Stomach smooth muscle (tissue), 2 donors: ENCODE data around the gene EPHA5.

Experiments
- H3K27ac ChIP-seq: one replicate; pipeline ENCODE4 v1.7.0; 2013; ENCODE audit warnings: mild to moderate bottlenecking, low read length, inconsistent platforms
- H3K27me3 ChIP-seq, 2 donors: one replicate each; pipeline ENCODE4 v1.7.0; 2013; ENCODE audit warnings: low read length in 2 of 2; ENCODE audit not compliant: insufficient read depth in 2 of 2, control insufficient read depth in 1 of 2
- H3K36me3 ChIP-seq, 2 donors: one replicate each; pipeline ENCODE4 v1.7.0; 2013; ENCODE audit warnings: low read length in 2 of 2; ENCODE audit not compliant: control insufficient read depth in 2 of 2, insufficient read depth in 2 of 2
- H3K4me1 ChIP-seq: one replicate; pipeline ENCODE4 v1.7.0; 2013; ENCODE audit warnings: low read length; ENCODE audit not compliant: control insufficient read depth, insufficient read depth
- H3K4me3 ChIP-seq, 2 donors: one replicate each; pipeline ENCODE4 v1.7.0; 2013; ENCODE audit warnings: low read length in 2 of 2
- H3K9ac ChIP-seq, 2 donors: one replicate each; pipeline ENCODE4 v1.7.0; 2013; ENCODE audit warnings: low read length in 2 of 2, mild to moderate bottlenecking in 1 of 2
- H3K9me3 ChIP-seq, 2 donors: one replicate each; pipeline ENCODE4 v1.7.0; 2013; ENCODE audit warnings: low read length in 2 of 2; ENCODE audit not compliant: control insufficient read depth in 2 of 2
- donor health status: healthy.
- donor health status: Pancreatic carcinoma.

The EPHA5 gene

DNA sequence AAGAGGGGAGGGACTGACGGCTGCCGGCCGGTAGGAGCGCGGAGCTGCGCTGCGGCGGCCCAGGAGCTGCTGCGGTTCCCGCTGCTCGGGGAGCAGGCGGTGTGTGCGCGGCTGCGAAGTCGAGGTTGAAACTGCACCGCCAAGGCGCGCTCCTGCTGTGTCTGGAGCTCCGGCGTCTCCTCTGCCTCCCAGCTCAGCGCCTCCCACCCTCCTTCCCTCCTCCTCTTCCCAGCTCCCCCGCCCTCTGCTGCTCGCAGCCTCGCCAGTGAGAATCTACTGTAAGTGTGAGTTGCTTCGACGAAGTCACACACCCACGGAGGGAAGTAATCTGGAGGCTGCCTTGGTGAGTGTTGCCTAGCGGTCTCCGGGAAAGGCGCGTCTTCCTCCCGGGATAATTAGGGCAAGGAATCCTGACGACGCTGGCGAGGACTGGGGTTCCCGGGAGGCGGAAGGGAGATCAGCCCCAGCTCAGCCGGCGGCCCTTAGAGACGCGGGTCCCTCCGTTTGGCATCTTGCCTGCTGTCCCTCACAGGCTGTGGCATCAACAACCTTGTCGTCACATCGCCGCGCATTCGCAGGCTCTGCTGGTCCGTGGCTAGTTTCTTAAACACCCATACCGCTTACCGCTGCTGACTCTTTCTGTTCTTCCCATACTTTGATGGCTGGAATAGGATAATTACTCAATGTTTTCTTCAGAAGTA is at the start of gene EPHA5:
Gene EPHA5 (minus strand): TSS at position 159 of the 701 bp plus-strand sequence. CDS start 747 bp downstream, outside the sequence.
- Histone ChIP-seq H3K9me3 (no peaks in the 10 kb centered on the region), H3K4me1 (peaks cover 19% of the 10 kb centered on the region), H3K36me3 (no peaks in the 10 kb centered on the region), H3K4me3 (peak within 1 kb of the TSS; percentile 71 to 85), H3K27ac (no peak within 1 kb of the TSS), H3K27me3 (peaks cover 25 to 26% of the 10 kb centered on the region in 2 donors), H3K9ac (peak within 1 kb of the TSS in 1 of 2 donors; percentile 56)

DNA sequence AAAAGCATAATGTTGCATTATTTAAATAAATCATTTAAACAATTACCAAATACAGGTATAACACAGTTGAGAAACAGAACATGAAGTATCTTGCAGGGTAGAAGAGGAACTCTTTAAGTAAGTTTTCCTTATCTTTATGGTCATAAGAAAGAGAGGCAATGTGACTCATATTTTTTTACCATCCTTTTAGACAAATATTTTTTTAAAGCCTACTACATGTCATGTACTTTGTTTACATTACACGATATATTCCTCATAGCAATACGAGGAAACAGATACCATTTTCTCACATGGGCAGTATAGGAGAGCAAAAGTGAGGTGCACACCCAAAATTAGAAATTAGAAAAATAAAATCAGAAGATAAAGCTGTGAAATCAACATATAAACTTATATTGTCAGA is 49.3 kb upstream of the EPHA5 start:
- H3K27ac ChIP-seq, result no peak overlapping the region
- no peak overlapping the region for H3K9ac ChIP-seq
- no peaks in the 10 kb centered on the region for H3K4me1 ChIP-seq
- H3K4me3 ChIP-seq, result no peak overlapping the region
- no peaks in the 10 kb centered on the region for H3K27me3 ChIP-seq
- H3K9me3 ChIP-seq, result no peaks in the 10 kb centered on the region
- H3K36me3 ChIP-seq, result no peaks in the 10 kb centered on the region

- H3K4me3 ChIP-seq, result no peak overlapping the region
- no peaks in the 10 kb centered on the region for H3K36me3 ChIP-seq
- no peaks in the 10 kb centered on the region for H3K4me1 ChIP-seq
- no peaks in the 10 kb centered on the region for H3K9me3 ChIP-seq
- no peak overlapping the region for H3K9ac ChIP-seq
- H3K27me3 ChIP-seq, result no peaks in the 10 kb centered on the region
- no peak overlapping the region for H3K27ac ChIP-seq
These were observed 28.3 kb upstream of the EPHA5 start for GRCh38 chr4:65698631-65699030.

GRCh38 chr4:65696436-65696835 is 26.1 kb upstream of the EPHA5 start:
- Histone ChIP-seq H3K4me3 (no peak overlapping the region), H3K9ac (no peak overlapping the region), H3K27ac (no peak overlapping the region), H3K9me3 (no peaks in the 10 kb centered on the region), H3K27me3 (no peaks in the 10 kb centered on the region), H3K4me1 (no peaks in the 10 kb centered on the region), H3K36me3 (no peaks in the 10 kb centered on the region)

DNA sequence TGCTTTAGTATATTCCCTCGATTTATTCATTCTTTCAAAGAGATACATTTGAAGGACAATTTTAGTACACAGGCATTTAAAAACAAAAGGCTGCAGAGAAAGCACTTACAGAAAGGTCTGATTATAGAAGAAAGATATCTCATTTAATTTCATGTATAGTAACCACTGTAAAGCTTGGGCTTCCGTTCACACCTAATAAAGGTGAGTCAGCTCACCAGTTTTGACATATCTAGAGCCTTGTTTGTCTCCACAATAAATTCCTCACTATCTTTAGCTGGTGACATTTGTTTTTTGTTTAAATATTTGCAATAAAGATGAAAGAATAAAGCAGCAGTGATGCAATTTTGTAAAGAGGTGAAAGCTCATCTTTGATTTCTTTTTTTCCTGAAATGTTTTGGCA is 1.1 kb upstream of the EPHA5 start:
- H3K9ac ChIP-seq, result no peak overlapping the region
- H3K9me3 ChIP-seq, result no peaks in the 10 kb centered on the region
- H3K4me1 ChIP-seq, result peaks cover 19% of the 10 kb centered on the region
- H3K27me3 ChIP-seq, result peaks cover 17 to 21% of the 10 kb centered on the region in 2 donors
- no peaks in the 10 kb centered on the region for H3K36me3 ChIP-seq
- H3K27ac ChIP-seq, result no peak overlapping the region
- H3K4me3 ChIP-seq, result no peak overlapping the region

- H3K9ac ChIP-seq, result peak overlapping the region in 1 of 2 donors; percentile 56
- no peak overlapping the region for H3K27ac ChIP-seq
- H3K27me3 ChIP-seq, result peaks cover 25 to 28% of the 10 kb centered on the region in 2 donors
These were observed 314 bp downstream of the EPHA5 start for GRCh38 chr4:65670020-65670330.

DNA sequence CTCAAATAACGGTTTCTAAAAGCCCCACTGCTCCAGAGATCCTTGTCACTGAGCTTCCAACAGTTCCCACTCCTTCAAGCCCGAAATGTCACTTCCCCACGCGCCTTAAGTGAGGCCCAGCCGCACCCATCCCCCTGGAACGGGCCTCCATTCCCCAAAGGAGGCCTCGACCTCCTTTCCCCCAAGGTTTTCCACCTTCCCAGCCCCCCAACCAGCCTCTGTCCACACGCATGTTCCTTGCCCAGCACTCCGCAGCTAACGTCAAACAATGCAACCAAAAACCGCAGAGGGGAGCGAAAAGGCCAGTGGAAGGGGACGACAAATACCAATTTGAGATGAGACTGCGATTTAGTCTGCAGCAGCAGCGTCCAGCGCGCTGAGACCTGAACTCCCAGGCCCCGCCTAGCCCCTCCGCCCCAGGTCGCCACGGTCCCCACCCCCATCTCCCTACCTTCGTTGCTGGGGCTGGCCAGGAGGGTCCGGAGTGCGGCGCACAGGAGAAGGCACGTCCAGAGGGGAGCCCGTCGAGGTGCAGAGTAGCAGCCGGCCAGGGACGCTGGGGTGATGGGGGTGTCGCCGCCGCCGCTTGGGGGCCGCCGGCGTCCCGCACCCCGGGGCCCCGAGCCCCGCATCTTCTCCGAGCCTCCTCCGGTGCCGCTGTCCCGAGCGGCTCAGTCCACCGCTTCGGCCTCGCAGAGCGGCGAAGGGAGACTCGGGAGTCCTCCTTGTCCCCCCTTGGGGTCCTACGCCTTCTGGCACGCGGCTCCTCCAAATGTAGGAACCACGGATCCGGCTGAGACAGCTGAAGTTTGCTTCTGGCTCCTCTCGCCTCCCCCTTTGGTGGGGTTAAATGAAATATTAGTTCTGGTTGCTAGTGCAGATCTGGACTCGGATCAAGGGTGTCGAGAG is 924 bp downstream of the EPHA5 start:
- Histone ChIP-seq H3K36me3 (no peaks in the 10 kb centered on the region), H3K9me3 (no peaks in the 10 kb centered on the region), H3K27me3 (peaks cover 25 to 28% of the 10 kb centered on the region in 2 donors), H3K4me3 (peak overlapping the region; percentile 71 to 85), H3K9ac (peak overlapping the region in 1 of 2 donors; percentile 56), H3K4me1 (peaks cover 19% of the 10 kb centered on the region), H3K27ac (no peak overlapping the region)

More at GRCh38 chr4:65670020-65670330, 314 bp downstream of the EPHA5 start:
- Histone ChIP-seq H3K4me3 (peak overlapping the region; percentile 71 to 85), H3K4me1 (peaks cover 19% of the 10 kb centered on the region), H3K9me3 (no peaks in the 10 kb centered on the region), H3K36me3 (no peaks in the 10 kb centered on the region)

- no peaks in the 10 kb centered on the region for H3K36me3 ChIP-seq
- H3K9me3 ChIP-seq, result no peaks in the 10 kb centered on the region
- H3K9ac ChIP-seq, result peak overlapping the region in 1 of 2 donors; percentile 47
These were observed 1.8 kb downstream of the EPHA5 start for GRCh38 chr4:65668201-65669089.

DNA sequence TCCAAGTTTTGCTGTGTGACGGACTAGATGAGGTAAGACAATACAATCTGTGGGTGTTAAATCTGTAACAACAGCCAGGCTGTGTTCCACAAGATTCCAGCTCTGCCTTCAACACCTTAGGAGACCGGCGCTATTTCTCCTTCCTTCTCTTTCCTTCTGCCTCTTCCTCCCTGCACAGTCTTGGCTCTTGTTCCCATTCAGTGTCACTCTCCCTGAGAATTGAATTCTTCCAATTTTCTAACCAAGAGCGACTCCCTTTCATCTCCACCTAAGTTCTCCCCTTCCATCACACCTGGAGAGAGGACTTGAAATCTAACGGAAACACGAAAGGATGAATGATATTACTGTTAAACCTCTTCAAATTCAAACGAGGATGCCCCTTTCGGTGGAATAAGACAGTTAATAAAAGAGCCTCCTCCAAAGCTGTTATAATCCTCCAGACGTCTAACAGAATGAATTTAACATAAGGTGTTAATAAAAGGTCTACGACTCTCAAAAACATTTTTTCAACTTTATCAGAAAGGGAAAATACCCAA is 2.7 kb downstream of the EPHA5 start:
- peaks cover 25 to 31% of the 10 kb centered on the region in 2 donors for H3K27me3 ChIP-seq
- peak overlapping the region; percentile 71 to 85 for H3K4me3 ChIP-seq
- H3K9me3 ChIP-seq, result no peaks in the 10 kb centered on the region
- H3K36me3 ChIP-seq, result no peaks in the 10 kb centered on the region
- H3K9ac ChIP-seq, result peak overlapping the region in 1 of 2 donors; percentile 47
- no peak overlapping the region for H3K27ac ChIP-seq
- peaks cover 19% of the 10 kb centered on the region for H3K4me1 ChIP-seq

More at GRCh38 chr4:65668201-65669089, 1.8 kb downstream of the EPHA5 start:
- Histone ChIP-seq H3K27me3 (peaks cover 25 to 28% of the 10 kb centered on the region in 2 donors), H3K4me3 (peak overlapping the region; percentile 71 to 85), H3K4me1 (peaks cover 19% of the 10 kb centered on the region), H3K27ac (no peak overlapping the region)
